ENCODE measurements around the gene SPATA6L. TPM values are rescaled to one million over a fixed set of nuclear protein-coding genes. Genes with fewer than 3 reads are reported as not detected.
A peak's percentile ranks its signal among the peaks of the same experiment; 100 is the strongest.

Gene SPATA6L
- total and polyA plus RNA-seq, 2 of the 13 experiments (the other 11 are each of a cell fraction or from before 2014, with no cell fraction given) = 1.1 to 1.9 TPM

GRCh38 chr9:4679268-4680172, 13.2 kb upstream of the SPATA6L start, which contains the start of gene CDC37L1 (continued):
- TF ChIP-seq CC2D1A (CRISPR knock-in tag; IDR thresholded peaks at IDR 0.05) = 0 out of 2 replicates have a peak, but pooled peaks have one; percentile 32
- no peak for TF ChIP-seq NONO (IDR thresholded peaks at IDR 0.05)
- TF ChIP-seq NONO (CRISPR knock-in tag; conservative IDR thresholded peaks at IDR 0.05) = peak; percentile 78
- TF ChIP-seq ZNF883 (CRISPR knock-in tag; IDR thresholded peaks at IDR 0.05; ENCODE audit: not compliant biosample characterization) = peak; percentile 95
- TF ChIP-seq POLR2AphosphoS2 (IDR thresholded peaks at IDR 0.05; ENCODE audit: low read depth, low read length) = peak; percentile 59; the same call in 1 of the 2 replicates
- TF ChIP-seq NFKBIZ (CRISPR knock-in tag; IDR thresholded peaks at IDR 0.05) = 0 out of 2 replicates have a peak, but pooled peaks have one; percentile 61
- no peak; the same call in none of the 2 replicates for TF ChIP-seq TSC22D2 (CRISPR knock-in tag; IDR thresholded peaks at IDR 0.05; ENCODE audit: borderline replicate concordance)
- peak; percentile 74 for TF ChIP-seq BRCA1 (CRISPR knock-in tag; IDR thresholded peaks at IDR 0.05)
- TF ChIP-seq LCORL (IDR thresholded peaks at IDR 0.05) = no peak
- peak; percentile 81; the same call in 1 of the 2 replicates for TF ChIP-seq LCORL (CRISPR knock-in tag; IDR thresholded peaks at IDR 0.05)
- peak; percentile 85 for TF ChIP-seq CREM (IDR thresholded peaks at IDR 0.05)
- TF ChIP-seq CREM (CRISPR knock-in tag; IDR thresholded peaks at IDR 0.05) = peak; percentile 50; the same call in 1 of the 2 replicates
- peak; percentile 85 for TF ChIP-seq ELF1 (CRISPR knock-in tag; IDR thresholded peaks at IDR 0.05)
- no peak for TF ChIP-seq ZNF10 (CRISPR knock-in tag; IDR thresholded peaks at IDR 0.05; ENCODE audit: borderline replicate concordance, low read depth)
- peak; percentile 52; the same call in 1 of the 2 replicates for TF ChIP-seq ZBTB14 (CRISPR knock-in tag; IDR thresholded peaks at IDR 0.05)
- TF ChIP-seq GLMP (CRISPR knock-in tag; IDR thresholded peaks at IDR 0.05; ENCODE audit: borderline replicate concordance) = no peak
- TF ChIP-seq RNF2 (conservative IDR thresholded peaks at IDR 0.05; ENCODE audit: low read depth) = peak; percentile 57; the same call in 1 of the 2 replicates
- TF ChIP-seq MATR3 (CRISPR knock-in tag; IDR thresholded peaks at IDR 0.05) = no peak
- TF ChIP-seq TRIM22 (IDR thresholded peaks at IDR 0.05) = no peak
- TF ChIP-seq PTBP1 (IDR thresholded peaks at IDR 0.05; ENCODE audit: low read depth, low read length, poor library complexity, severe bottlenecking) = no peak
- no peak; the same call in 1 of the 2 replicates for TF ChIP-seq ZNF556 (CRISPR knock-in tag; IDR thresholded peaks at IDR 0.05; ENCODE audit: borderline replicate concordance)
- TF ChIP-seq RBM22 (optimal IDR thresholded peaks at IDR 0.05; ENCODE audit: low read length) = no peak
- TF ChIP-seq ZNF510 (CRISPR knock-in tag; IDR thresholded peaks at IDR 0.05; ENCODE audit: low read depth) = no peak; the same call in 1 of the 2 replicates
- TF ChIP-seq ZNF253 (CRISPR knock-in tag; IDR thresholded peaks at IDR 0.05; ENCODE audit: borderline replicate concordance) = peak; percentile 50; the same call in 1 of the 2 replicates
- 0 out of 2 replicates have a peak, but pooled peaks have one; percentile 11 for TF ChIP-seq RFX5 (IDR thresholded peaks at IDR 0.05; ENCODE audit: low read depth, low read length)
- peak; percentile 70; the same call in 1 of the 2 replicates for TF ChIP-seq MTF1 (CRISPR knock-in tag; IDR thresholded peaks at IDR 0.05)
- no peak for TF ChIP-seq CBX1 (IDR thresholded peaks at IDR 0.05; ENCODE audit: low read depth)
- no peak for TF ChIP-seq PLRG1 (conservative IDR thresholded peaks at IDR 0.05)
- TF ChIP-seq U2AF1 (optimal IDR thresholded peaks at IDR 0.05; ENCODE audit: low read depth, low read length) = peak; percentile 73

Measured in HepG2 (cell line).